Erythroblast (primary cell): ENCODE measurements around the gene OR5K2.

Experiments used
- DNase-seq, 2 experiments: peaks; one replicate each; lab custom pipeline; 2025; lab: John Stamatoyannopoulos, UW
- GATA1 ChIP-seq: IDR thresholded peaks from 2 replicates; pipeline ENCODE4 v1.6.1; 2011; ENCODE audit warnings: low read depth, mild to moderate bottlenecking, control low read depth, low read length, moderate library complexity
- POLR2A ChIP-seq: IDR thresholded peaks from 2 replicates; pipeline ENCODE4 v1.6.1; 2011; ENCODE audit warnings: mild to moderate bottlenecking, low read length

OR5K2 gene

GRCh38 chr3:98532275-98532637, 34.8 kb downstream of the OR5K2 start:
- no peak for TF ChIP-seq POLR2A
- no peak for TF ChIP-seq GATA1
- DNase-seq: no peak

- no peak for DNase-seq
- TF ChIP-seq POLR2A (no peak), GATA1 (no peak)
These were observed 35.5 kb downstream of the OR5K2 start for GRCh38 chr3:98532709-98533571.

GRCh38 chr3:98534168-98534567, 36.7 kb downstream of the OR5K2 start:
- no peak for TF ChIP-seq GATA1
- TF ChIP-seq POLR2A: no peak

GRCh38 chr3:98534734-98535133, 37.3 kb downstream of the OR5K2 start:
- DNase-seq: no peak
- no peak for TF ChIP-seq GATA1
- TF ChIP-seq POLR2A: no peak

More at GRCh38 chr3:98534168-98534567, 36.7 kb downstream of the OR5K2 start:
- no peak for DNase-seq

GRCh38 chr3:98536456-98537017, 39.1 kb downstream of the OR5K2 start:
- DNase-seq: no peak
- TF ChIP-seq GATA1 (no peak), POLR2A (no peak)

- TF ChIP-seq GATA1 (no peak), POLR2A (no peak)
These were observed 42.9 kb downstream of the OR5K2 start for GRCh38 chr3:98540346-98540745.

GRCh38 chr3:98541695-98542094, 44.2 kb downstream of the OR5K2 start:
- TF ChIP-seq GATA1 (no peak), POLR2A (no peak)
- DNase-seq: no peak

More at GRCh38 chr3:98540346-98540745, 42.9 kb downstream of the OR5K2 start:
- no peak for DNase-seq

GRCh38 chr3:98542623-98543022, 45.1 kb downstream of the OR5K2 start:
- DNase-seq: no peak
- TF ChIP-seq POLR2A: no peak
- TF ChIP-seq GATA1: no peak

GRCh38 chr3:98545940-98546339, 48.5 kb downstream of the OR5K2 start:
- no peak for TF ChIP-seq GATA1
- no peak for TF ChIP-seq POLR2A

More at GRCh38 chr3:98545940-98546339, 48.5 kb downstream of the OR5K2 start:
- DNase-seq: no peak
